Osteocyte (in vitro differentiated cells): ENCODE measurements around the gene P3H4. TPM values are rescaled to one million over a fixed set of nuclear protein-coding genes. Genes with fewer than 3 reads are reported as not detected.

ENCODE experiments used
- DNase-seq: peaks from one replicate; pipeline ENCODE4 v3.0.0; 2021; ENCODE audit warnings: mixed read lengths; ENCODE audit not compliant: unreplicated experiment; ENCODE audit errors: extremely low spot score
- H3K27ac Mint-ChIP-seq: one replicate; pipeline ENCODE4 v1.8.0; 2021; ENCODE audit warnings: mild to moderate bottlenecking, mixed read lengths; ENCODE audit not compliant: unreplicated experiment
- H3K27me3 Mint-ChIP-seq: one replicate; pipeline ENCODE4 v1.8.0; 2021; ENCODE audit warnings: mixed read lengths; ENCODE audit not compliant: unreplicated experiment
- H3K36me3 Mint-ChIP-seq: one replicate; pipeline ENCODE4 v1.8.0; 2021; ENCODE audit warnings: mixed read lengths; ENCODE audit not compliant: unreplicated experiment
- H3K4me1 Mint-ChIP-seq: one replicate; pipeline ENCODE4 v1.8.0; 2021; ENCODE audit warnings: mixed read lengths; ENCODE audit not compliant: unreplicated experiment
- H3K4me3 Mint-ChIP-seq: one replicate; pipeline ENCODE4 v1.8.0; 2021; ENCODE audit warnings: mild to moderate bottlenecking, moderate library complexity, mixed read lengths; ENCODE audit not compliant: unreplicated experiment
- H3K9me3 Mint-ChIP-seq: one replicate; pipeline ENCODE4 v1.8.0; 2021; ENCODE audit warnings: mixed read lengths; ENCODE audit not compliant: unreplicated experiment
- total RNA-seq: library from RNA; stranded (reverse); gene quantifications from 2 replicates; pipeline ENCODE4 v1.2.1, GENCODE V29; 2021
- TF ChIP-seq, protein P1 (sequence below): fragments of 200-600 bp; sonication (generic); IDR thresholded peaks from 2 replicates; pipeline ENCODE4 v1.5.0; 2021; ENCODE audit warnings: antibody characterized with exemption, mild to moderate bottlenecking, moderate library complexity

P3H4 gene
- total RNA-seq, 1 donor from 2014 or later = 67.8 TPM

DNA sequence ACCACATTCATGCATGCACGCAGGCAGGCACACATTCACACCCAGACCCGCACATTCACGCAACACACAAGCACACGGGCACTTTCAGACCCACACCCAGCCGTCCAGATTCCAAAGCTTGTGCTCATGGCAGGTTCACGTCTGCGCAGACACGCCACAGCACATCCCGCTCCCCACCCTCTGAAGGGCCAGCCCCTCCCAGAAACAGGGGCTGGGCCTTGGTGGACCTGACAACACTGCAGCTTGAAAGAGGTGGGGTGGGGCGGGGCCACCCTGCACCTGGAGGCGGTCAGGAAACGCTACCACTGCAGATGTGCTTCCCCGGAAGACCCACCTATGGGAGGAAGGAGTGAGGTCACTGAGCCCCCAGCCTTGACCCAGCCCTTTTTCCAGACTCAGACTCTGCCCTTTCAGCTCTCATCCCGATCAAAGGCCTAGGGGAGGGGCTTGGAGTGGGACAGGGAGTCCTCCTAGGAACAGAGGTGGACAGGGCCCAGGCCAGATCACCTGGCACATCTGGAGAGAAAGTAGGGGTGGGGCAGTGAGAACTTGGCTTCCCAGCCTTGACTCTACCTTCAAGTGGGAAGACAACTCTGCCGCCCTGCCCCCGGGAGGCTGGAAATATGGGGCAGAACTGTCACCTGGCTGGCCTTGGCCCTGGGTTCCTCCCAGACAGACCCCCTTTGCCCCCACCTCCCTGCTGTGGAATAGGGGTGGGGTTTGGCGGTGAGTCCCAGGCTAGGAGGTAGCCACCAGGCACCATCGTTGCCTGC lies 11.0 kb downstream of the P3H4 start:
- peaks cover 4% of the 10 kb centered on the region for H3K36me3 Mint-ChIP-seq
- no peak for DNase-seq
- TF ChIP-seq, protein P1, sequence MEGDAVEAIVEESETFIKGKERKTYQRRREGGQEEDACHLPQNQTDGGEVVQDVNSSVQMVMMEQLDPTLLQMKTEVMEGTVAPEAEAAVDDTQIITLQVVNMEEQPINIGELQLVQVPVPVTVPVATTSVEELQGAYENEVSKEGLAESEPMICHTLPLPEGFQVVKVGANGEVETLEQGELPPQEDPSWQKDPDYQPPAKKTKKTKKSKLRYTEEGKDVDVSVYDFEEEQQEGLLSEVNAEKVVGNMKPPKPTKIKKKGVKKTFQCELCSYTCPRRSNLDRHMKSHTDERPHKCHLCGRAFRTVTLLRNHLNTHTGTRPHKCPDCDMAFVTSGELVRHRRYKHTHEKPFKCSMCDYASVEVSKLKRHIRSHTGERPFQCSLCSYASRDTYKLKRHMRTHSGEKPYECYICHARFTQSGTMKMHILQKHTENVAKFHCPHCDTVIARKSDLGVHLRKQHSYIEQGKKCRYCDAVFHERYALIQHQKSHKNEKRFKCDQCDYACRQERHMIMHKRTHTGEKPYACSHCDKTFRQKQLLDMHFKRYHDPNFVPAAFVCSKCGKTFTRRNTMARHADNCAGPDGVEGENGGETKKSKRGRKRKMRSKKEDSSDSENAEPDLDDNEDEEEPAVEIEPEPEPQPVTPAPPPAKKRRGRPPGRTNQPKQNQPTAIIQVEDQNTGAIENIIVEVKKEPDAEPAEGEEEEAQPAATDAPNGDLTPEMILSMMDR = no peak
- H3K4me3 Mint-ChIP-seq = no peak overlapping the region
- H3K9me3 Mint-ChIP-seq = no peaks in the 10 kb centered on the region
- H3K27me3 Mint-ChIP-seq = no peaks in the 10 kb centered on the region
- peaks cover 11% of the 10 kb centered on the region for H3K4me1 Mint-ChIP-seq
- H3K27ac Mint-ChIP-seq = no peak overlapping the region

DNA sequence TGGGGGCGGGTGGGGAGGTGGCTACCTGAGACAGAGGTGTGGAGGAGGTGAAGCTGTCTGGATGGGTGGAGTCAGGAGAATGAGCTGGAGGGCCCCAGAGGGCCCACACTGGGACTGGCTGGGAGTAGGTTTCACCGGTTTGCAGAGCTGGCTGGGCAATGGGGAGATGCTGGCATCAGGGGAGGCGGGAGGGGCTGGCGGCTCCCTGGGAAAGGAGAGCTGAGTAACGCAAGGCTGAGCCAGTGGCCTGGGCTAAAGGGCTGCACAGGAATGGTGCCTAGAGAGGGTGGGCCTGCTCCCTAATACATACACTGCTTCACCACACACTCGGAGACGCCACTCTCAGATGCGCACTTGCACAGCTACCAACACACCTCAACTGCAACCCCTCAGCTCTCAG lies 12.4 kb downstream of the P3H4 start:
- Mint-ChIP-seq H3K9me3 (no peaks in the 10 kb centered on the region), H3K4me3 (no peak overlapping the region), H3K27ac (no peak overlapping the region), H3K27me3 (no peaks in the 10 kb centered on the region), H3K36me3 (peaks cover 2% of the 10 kb centered on the region), H3K4me1 (peaks cover 11% of the 10 kb centered on the region)
- TF ChIP-seq, protein P1 = no peak
- DNase-seq = no peak

DNA sequence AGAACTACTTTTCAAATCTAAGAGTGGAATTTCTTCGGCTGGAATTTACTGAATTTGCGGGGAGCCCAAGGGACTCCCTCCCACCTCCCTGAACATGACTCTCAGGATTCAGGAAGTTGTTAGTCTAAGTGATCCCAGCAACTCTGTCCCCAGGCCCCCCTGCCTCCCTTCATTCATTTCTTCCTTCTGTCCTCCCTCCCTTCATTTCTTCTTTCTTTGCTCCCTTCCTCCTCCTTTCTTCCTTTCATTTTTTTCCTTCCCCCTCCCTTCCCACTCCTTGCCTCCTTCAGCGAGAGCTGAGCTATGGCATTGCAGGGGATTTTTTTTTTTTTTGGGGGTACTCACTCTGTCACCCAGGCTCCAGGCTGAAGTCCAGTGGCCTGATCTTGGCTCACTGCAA lies 14.4 kb downstream of the P3H4 start:
- no peaks in the 10 kb centered on the region for H3K27me3 Mint-ChIP-seq
- no peak overlapping the region for H3K4me3 Mint-ChIP-seq
- H3K4me1 Mint-ChIP-seq = peaks cover 30% of the 10 kb centered on the region
- H3K9me3 Mint-ChIP-seq = no peaks in the 10 kb centered on the region
- peaks cover 2% of the 10 kb centered on the region for H3K36me3 Mint-ChIP-seq
- H3K27ac Mint-ChIP-seq = no peak overlapping the region
- TF ChIP-seq, protein P1 = no peak
- DNase-seq = no peak

GRCh38 chr17:41796121-41796895 lies 15.4 kb downstream of the P3H4 start:
- Mint-ChIP-seq H3K9me3 (no peaks in the 10 kb centered on the region), H3K27ac (no peak overlapping the region), H3K27me3 (no peaks in the 10 kb centered on the region), H3K36me3 (no peaks in the 10 kb centered on the region), H3K4me3 (no peak overlapping the region), H3K4me1 (peaks cover 30% of the 10 kb centered on the region)
- TF ChIP-seq, protein P1 = no peak
- DNase-seq = no peak

DNA sequence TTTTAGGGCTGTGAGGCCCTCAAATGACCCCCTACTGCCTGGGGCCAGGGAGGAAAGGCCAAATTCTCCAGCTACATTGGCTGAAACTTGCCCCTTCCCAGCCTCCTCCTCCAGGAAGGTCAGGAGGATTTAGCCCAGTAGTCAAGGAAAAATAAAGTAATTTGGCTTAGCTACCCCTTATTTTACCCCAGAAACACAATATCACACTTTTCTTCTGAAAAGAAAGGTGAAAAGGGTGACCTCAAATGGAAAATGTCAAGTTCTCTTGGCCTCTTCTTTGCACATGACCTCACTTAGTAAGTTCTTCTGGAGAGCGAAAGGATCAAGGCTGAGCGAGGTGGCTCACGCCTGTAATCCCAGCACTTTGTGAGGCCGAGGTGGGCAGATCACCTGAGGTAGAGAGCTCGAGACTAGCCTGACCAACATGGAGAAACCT lies 17.2 kb downstream of the P3H4 start:
- H3K9me3 Mint-ChIP-seq = no peaks in the 10 kb centered on the region

More for the DNA sequence above, 17.2 kb downstream of the P3H4 start:
- TF ChIP-seq, protein P1 = no peak
- no peaks in the 10 kb centered on the region for H3K36me3 Mint-ChIP-seq
- peaks cover 24% of the 10 kb centered on the region for H3K4me1 Mint-ChIP-seq
- no peak for DNase-seq
- no peak overlapping the region for H3K27ac Mint-ChIP-seq
- no peaks in the 10 kb centered on the region for H3K27me3 Mint-ChIP-seq
- H3K4me3 Mint-ChIP-seq = no peak overlapping the region
